WI38 (cell line): ENCODE measurements around the gene CCDC197.

Source experiments
- H3K4me3 ChIP-seq: 2 replicates; pipeline ENCODE4 v1.5.1; 2011; ENCODE audit warnings: low read depth, mild to moderate bottlenecking, control low read depth, low read length
- TF ChIP-seq, protein P1 (sequence below): IDR thresholded peaks from 2 replicates; pipeline ENCODE4 v1.5.1; 2012; ENCODE audit warnings: low read depth, mild to moderate bottlenecking, control low read depth, low read length

The CCDC197 gene

DNA sequence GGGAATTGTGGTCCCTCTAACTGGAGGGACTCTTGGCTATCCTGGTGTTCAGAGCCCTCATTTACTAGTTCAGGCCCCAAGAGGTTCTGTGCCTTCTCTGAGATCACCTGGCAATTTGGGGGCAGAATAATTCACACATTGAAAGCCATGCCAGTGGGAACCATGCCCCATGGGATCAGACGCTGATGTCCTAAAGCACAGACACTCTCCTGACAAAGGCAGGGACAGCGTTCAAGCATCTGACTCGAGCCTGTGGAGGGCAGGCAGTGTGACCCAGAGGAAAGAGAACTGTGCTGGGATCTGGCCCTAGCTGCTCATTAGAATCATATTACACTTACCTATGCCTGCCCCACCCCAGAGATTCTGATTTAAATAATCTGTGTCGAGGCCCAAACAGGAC lies 18.4 kb upstream of the CCDC197 start:
- H3K4me3 ChIP-seq, result no peak overlapping the region
- TF ChIP-seq, protein P1, sequence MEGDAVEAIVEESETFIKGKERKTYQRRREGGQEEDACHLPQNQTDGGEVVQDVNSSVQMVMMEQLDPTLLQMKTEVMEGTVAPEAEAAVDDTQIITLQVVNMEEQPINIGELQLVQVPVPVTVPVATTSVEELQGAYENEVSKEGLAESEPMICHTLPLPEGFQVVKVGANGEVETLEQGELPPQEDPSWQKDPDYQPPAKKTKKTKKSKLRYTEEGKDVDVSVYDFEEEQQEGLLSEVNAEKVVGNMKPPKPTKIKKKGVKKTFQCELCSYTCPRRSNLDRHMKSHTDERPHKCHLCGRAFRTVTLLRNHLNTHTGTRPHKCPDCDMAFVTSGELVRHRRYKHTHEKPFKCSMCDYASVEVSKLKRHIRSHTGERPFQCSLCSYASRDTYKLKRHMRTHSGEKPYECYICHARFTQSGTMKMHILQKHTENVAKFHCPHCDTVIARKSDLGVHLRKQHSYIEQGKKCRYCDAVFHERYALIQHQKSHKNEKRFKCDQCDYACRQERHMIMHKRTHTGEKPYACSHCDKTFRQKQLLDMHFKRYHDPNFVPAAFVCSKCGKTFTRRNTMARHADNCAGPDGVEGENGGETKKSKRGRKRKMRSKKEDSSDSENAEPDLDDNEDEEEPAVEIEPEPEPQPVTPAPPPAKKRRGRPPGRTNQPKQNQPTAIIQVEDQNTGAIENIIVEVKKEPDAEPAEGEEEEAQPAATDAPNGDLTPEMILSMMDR, result no peak

DNA sequence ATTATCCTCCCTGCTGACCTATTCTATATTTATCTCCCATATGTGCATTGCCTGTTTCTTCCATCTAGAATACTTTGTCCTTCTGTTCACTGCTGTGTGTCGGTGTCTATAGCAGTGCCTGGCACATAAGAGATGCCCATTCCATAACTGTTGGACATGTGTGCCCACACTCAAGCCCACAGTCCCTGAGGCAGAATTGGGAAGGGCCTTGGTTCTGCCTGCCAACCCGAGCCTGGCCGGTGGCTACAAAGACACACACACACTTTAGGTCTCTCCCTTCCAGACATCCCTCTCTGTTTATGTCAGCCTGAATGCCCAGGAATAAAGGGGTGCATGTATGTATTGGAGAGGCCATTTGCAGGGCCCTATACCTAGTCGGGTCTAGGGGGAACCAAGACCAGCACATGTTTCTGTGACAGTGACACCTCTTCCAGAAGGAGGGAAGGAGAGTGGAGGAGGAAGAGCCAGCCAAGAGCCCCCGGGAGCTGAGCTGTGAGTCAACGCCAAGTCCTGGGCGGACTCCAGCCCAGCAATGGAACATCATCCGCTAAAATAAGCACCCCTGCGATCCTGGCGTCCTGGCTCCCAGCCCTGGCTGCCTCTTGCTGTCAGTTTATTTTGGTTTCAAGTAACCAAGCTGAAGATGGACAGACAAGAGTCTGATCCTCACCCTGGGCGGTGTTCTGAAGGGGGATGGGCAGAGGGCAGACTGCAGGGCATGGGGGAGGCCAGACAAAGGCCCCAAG lies 16.5 kb upstream of the CCDC197 start:
- TF ChIP-seq, protein P1, result no peak
- H3K4me3 ChIP-seq, result no peak overlapping the region

DNA sequence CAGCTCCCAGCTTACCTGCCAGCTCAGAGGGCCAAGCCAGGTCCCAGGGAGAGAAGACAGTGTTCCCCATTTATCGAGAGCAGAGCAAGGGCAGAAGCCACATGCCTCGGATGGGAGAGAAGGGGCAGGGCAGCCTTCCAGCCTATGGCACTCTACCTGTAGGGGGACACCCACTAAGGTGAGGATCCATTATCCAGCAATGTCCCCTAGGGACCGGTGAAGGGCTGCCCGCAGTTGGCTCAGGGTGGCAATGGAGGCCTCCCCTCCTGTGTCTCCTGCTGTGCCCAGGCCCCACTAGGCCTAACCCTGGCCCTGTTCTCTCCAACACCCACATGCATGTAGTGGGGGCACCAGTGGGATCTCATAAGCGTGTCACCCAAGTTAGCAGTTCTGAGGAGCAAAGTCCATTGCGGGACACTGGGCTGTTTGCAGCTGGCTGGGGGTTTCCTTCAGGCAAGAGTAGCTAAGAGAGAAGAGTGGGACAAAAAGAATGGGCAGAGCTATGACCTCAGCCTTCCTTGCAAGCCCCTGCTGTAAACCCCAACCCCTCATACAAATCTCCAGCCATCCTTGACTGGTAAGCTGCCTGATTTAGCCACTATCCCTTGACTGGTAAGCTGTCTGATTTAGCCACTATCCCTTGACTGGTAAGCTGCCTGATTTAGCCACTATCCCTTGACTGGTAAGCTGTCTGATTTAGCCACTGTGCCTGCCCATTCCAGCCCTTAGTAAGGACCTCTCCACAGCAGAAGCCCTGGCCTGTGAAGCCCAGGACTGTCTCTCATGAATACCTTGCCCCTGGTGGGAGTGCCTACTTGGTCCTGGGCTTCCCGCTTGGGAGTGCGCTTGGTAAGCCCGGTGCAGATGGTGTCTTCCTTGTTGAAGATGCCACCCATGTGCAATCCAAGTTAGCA lies 15.5 kb upstream of the CCDC197 start:
- TF ChIP-seq, protein P1, result no peak
- H3K4me3 ChIP-seq, result no peak overlapping the region

GRCh38 chr14:93982230-93983007 lies 14.7 kb upstream of the CCDC197 start:
- TF ChIP-seq, protein P1, result no peak
- H3K4me3 ChIP-seq, result no peak overlapping the region

DNA sequence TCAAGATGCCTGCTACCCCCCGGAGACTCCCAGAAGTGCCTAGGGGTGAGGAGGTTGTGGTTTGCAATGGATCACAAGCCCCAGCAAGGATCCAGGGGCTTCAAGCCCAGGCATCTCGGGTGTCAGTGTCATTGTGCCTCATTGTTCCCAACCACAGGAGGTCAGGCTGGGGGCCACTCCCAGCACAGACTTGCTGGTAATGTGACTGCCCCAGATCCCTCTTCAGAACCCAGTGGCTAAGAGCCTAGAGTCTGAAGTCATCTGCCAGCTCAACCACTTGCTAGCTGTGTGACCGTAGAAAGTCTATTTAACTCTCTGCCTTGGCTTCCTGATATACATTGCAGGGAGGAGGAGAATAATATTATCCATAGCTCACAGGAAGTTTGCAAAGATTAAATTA lies 13.0 kb upstream of the CCDC197 start:
- H3K4me3 ChIP-seq, result no peak overlapping the region
- TF ChIP-seq, protein P1, result no peak

DNA sequence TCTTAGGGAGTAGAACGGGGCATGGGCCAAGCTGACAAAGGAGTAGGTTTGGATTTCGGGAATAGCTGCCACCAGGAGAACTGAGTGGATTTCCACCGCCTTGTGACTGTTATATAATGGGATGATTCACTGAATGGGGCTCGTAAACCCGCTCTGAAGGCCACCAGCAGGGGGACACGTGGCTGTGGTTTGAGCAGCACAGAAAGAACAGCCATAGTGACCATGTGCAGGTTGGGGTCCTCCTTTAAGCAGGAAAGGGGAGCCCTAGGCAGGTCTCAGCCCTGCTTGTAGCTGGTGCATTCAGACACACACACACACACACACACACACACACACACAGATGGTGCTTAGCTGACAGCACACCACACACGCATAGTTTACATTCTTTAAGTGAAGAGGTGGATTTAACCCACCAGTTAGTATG lies 12.1 kb upstream of the CCDC197 start:
- TF ChIP-seq, protein P1, result peak; percentile 48; the same call in 1 of the 2 replicates
- no peak overlapping the region for H3K4me3 ChIP-seq
